HG03060 (cell line): ENCODE results near the gene U2AF1L4.
A peak's percentile ranks its signal among the peaks of the same experiment; 100 is the strongest.
"Not testable (repeated sequence)": the region's sequence is repeated elsewhere in the genome, so short reads cannot be mapped to it uniquely, and the experiment has no call there.

Experiments
- ATAC-seq: cut with Tn5 transposase; IDR thresholded peaks from one replicate; pipeline ENCODE4 v1.9.1; 2021; ENCODE audit warnings: low read depth, moderate number of reproducible peaks; ENCODE audit not compliant: unreplicated experiment

Gene U2AF1L4

DNA sequence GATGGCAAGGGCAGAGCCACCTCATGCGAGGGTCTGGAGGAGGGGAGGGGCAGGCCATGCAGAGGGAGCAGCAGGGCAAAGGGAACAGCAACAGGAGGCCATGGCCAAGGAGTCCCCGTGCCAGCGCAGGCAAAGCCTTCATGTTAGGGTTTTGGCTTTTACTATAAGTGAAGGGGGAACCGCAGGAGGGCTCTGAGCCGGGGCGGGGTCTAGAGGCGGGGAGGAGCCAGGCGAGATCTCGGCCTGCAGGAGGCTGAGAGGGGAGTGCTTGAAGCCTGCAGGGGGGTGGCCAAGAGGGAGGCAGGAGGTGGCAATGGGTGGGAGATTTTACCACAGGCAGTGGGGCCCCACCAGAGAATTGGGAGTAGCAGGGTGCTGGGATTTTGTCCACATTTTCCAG is 36.4 kb upstream of the U2AF1L4 start:
- no peak for ATAC-seq

DNA sequence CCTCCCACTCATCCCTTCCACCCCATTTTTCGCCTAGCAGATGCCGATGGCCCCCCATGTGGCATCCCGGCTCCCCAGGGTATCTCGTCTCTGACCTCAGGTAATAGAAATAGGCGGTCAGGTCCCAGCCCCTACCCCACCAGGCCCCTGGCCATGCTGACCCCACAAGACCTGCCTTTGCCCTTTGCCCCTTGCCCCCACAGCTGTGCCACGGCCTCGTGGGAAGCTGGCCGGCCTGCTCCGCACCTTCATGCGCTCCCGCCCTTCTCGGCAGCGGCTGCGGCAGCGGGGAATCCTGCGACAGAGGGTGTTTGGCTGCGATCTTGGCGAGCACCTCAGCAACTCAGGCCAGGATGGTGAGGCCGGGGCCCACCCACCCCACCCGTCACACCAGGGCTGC is 35.5 kb upstream of the U2AF1L4 start:
- ATAC-seq: no peak

DNA sequence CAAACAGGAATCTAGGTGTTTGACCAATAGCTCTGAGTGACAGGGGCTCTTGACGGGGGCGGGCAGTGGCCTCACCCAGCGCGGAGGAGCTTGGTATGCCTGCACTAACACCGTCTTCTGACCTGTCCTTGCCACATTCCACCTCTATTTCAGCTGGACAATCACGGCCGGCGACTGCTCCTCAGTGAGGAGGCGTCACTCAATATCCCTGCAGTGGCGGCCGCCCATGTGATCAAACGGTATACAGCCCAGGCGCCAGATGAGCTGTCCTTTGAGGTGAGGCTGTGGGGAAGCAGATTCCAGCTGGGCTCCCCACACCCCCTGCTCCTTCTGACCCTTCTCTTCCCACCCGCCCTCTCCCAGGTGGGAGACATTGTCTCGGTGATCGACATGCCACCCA is 34.8 kb upstream of the U2AF1L4 start:
- ATAC-seq: no peak

DNA sequence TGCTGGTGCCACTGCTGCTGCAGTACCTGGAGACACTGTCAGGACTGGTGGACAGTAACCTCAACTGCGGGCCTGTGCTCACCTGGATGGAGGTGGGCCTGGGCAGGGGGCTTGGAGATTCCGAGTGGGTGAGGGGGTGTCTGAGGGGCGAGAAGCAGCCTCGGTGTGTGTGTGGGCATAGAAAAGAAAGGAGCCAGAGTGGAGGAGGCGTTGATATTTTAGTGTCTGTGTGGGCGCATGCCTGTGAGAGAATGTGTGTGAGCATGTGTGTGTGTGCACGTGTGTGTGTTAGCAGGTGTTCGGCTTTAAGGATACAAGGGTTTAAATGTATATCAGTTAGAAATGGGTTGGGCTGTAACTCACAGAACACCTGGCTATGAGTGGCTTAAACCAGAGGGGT is 33.8 kb upstream of the U2AF1L4 start:
- no peak for ATAC-seq

DNA sequence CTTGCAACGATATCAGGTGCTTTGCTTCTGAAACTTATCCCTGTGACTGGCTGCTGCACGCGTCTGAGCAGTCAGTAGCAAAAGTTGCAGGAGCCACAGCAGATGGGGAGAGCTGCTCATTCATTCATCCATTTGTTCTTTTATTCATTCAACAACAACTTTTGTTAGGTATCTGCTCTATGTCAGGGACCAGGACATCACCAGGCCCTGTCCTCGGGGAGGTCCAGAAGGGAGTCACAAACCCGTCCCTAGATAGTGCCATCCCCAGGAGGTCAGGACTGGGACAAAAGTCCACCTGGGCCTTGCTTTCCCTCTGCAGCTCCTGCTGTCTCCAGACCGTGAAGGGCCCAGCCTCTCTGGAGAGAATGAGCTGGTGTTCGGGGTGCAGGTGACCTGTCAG is 32.7 kb upstream of the U2AF1L4 start:
- ATAC-seq: no peak

DNA sequence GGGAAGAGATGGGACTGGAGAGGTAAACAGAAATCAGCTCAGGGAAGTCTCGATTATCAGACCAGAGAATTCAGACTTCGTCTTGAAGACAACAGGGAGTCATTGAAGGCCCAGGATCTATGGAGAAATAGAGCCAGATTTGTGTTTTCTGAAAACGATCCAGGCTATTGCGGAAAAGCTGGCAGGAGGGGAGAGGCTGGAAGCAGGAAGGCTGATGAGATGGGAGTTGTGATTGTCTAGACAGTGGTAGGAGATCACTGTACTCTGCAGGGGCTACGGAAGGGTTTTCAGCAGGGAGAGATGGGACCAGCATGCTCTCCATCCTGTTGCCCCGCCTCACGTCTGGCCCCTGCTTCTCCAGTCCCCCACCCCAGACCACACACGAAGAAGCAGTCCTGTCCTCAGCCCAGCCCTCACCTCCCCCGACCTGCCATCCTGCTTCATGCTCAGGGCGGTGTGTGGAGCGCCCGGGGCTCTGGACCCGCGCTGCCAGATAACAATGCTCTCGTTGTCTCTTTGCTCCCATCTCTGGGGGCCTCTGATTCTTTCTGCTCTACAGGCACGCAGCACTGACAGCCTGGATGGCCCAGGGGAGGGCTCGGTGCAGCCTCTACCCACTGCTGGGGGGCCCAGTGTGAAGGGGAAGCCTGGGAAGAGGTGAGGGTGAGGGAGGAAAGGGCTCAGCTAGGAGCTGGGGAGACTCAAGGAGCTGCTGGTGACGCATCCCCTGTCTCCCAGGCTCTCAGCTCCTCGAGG is 32.0 kb upstream of the U2AF1L4 start:
- ATAC-seq: no peak

DNA sequence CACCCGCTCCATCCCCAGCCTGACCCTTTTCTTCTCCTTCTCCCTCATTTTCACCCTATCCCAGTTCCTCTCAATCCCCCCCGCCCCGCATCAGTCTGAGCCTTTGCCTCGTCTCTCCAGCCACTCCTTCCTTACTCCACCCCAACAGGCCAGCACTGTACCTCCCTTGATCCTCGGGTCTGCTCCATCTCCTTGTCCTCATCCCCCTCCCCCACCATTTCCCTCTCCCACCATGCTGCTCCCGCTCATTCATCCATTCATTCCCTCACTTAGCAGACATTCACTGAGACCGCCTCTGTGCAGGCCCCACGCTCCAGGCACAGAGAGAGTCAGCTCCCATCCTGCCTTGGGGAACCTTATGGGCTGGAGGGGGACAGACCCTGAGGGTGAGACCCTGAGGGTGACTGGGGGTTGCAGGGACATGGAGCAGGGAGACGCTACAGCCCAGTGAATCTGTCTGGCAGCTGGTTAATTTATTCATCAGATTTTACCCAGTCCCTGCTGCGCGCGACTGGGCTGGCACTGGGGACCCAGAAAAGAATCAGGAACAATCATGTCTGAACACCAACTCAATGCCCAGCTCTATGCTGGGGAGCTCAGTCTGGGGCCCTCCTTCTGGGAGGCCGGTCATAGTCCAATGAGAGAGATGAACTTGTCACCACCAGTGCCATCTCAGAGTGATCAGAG is 31.0 kb upstream of the U2AF1L4 start:
- ATAC-seq: no peak

DNA sequence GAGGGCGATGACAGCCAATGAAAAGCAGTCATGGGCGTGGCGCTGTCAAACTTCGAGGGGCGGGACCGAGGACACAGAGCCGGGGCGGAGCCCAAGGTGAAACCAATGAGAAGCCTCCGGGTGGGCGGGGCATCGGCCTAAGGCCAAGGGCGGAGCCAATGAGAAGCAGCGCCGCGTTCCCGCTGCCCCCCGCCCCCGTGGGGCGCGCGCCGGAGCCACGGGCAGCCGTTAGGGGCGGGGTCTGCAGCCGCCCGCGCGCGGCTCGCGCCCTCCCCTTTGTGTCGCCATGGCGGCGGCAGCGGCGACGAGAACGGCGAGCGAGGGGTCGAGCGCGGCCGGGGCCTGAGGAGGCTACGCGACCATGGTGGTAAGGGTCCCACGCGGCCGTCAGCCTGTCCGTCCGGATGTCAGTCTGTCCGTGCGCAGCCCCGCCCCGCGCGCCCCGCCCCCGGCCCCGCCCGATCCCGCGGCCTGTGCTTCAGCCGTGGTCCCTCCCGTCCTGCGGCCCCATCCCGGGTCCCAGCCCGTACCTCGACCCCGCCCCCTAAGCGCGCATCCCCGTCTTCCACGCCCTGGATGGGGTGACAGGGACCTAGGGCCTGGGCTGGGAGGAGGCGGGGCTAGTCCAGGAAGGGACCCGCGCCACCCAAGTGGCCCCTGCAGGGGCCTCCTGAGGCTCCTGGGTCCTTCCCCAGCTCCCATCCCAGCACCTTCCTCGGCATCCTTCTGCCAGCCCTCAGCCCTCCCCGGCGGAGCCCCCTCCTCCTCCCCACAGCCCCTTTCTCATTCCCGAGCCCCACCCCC is 30.3 kb upstream of the U2AF1L4 start, which contains the start of gene ARHGAP33:
Gene ARHGAP33, plus strand, starts transcription at position 267 of the 804 bp plus-strand sequence. Its CDS starts 95 bp downstream, at position 362.
- peak; percentile 88 for ATAC-seq

DNA sequence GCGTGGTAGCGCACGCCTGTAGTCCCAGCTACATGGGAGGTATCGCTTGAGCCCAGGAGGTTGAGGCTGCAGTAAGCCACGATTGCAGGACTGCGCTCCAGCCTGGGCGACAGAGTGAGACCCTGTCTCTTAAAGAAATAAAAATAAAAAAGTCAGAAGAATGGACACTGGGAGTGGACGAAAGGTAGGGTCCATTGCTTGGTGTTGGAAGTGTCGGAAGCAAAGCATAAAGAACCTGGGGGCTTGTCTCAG is 29.8 kb upstream of the U2AF1L4 start:
- ATAC-seq: no peak

DNA sequence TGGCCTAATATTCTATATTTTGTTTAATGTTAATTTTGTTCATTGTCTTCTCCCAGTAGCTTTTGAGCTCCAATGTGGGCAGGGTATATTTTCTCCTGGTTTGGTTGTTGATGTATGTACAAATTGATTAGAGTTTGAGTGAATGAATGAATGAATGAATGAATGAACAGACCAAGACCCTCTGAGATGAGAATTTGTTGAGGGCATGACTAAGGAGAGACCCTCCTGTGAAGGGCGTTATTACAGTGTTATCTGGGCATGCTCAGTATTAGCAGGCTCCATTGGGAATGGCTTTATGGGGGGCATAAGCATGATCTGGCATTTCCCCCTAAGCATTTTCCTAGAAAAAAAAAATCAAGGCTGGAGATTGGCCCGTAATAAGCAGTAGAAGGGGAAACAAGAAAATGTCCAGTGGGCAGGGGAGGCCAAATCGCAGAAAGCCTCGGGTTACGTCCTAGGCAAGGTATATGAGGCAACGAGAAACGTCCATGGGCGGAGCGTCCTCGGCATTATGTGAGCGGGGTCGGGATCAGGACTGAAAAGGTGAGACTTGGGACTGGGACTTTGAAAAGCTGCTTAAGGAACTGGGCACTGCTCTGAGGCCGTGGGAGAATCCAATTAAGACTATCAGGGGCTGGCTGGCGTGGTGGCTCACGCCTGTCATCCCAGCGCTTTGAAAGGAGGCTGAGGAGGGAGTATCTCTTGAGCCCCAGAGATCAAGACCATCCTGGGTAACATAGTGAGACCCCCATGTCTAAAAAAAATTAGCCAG is 29.2 kb upstream of the U2AF1L4 start:
- no peak for ATAC-seq

DNA sequence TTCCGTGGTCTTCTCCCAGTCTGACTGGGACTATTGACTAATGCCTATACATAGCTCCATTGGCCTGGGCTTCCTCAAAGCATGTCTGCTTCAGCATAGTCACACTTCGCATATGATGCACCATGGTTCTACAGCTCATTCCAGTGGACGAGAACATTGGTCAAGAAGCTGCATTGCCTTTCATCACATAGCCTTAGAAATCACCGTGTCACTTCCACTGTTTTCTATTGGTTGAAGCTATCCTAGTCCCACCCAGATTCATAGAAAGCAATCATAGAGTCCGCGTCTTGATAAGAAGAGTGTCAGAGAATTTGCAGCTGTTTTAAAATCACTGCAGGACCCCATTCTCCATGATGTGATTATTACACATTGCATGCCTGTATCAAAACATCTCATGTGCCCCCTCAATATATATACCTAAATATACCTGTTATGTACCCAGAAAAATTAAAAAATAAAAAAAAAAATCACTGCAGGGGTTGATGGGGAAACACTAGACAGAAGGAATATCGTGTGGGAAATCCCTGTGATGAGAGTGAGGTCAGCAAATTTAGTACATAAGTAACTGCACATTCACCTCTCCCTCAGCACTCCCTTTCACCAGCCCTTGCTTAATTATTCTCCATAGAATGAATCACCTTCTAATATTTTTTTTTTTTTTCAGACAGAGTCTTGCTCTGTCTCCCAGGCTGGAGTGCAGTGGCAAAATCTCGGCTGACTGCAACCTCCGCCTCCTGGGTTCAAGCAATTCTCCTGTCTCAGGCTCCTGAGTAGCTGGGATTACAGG is 28.0 kb upstream of the U2AF1L4 start:
- no peak for ATAC-seq

DNA sequence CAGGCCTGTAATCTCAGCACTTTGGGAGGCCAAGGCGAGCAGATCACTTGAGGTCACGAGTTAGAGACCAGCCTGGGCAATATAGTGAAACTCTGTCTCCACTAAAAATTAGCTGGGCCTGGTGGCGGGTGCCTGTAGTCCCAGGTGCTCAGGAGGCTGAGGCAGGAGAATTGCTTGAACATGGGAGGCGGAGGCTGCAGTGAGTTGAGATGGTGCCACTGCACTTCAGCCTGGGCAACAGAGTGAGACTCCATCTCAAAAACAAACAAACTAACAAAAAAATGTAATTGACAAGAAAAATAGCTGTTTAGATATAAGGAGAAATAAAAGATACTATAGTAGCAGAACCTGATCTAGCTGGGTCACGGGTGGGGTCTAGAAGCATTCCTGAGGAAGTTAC is 27.1 kb upstream of the U2AF1L4 start:
- not testable (repeated sequence) for ATAC-seq

DNA sequence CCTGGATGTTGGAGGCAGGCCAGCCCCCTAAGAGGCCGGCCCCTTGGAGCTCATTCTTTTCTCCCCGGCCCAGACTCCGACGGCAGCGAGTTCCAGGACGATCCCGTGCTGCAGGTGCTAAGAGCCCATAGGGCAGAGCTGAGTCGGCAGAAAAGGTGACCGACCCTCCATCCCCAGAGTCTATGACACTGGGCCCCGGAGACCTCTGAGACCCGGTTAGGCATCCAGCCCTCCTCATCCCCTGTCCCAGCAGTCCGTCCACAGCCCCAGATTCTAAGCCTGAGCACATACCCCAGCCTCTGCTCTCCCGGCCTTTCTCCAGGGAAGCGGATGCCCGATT is 22.8 kb upstream of the U2AF1L4 start:
- ATAC-seq: no peak

DNA sequence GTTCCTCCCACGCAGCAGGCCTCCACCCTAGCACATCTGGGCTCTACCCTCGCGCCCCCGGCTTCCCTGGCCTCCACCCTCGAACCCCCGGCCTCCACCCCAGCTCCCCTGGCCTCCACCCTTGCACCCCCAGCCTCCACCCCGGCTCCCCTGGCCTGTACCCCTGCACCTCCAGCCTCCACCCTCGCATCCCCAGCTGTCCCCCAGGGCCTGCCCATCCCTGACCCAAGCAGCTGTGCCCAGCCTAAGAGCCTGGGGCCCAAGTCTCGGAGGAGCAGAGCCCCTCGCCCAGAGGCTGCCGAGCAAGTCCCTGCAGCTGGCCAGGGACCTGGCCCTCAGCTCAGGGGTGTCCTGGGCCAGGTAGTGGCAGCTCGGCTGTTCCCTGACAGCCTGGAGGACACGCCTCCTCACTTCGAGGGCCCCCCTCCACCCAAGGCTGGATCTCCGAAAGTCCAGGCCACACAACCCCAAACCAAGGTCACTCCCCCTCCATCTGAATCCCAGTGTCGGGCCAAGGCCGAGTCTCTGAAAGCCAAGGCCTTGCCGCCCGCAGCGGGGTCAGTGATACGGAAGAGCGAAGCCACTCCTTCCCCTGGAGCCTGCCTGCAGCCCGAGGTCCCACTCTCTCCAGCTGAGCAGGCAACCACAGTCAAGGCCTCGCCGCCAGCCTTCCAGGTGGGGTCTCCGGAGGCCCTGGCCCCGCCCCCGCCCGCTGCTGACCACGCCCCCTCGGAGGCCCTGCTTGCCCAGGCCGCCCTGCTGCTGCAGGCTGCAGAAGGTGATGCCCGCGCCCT is 22.3 kb upstream of the U2AF1L4 start:
- no peak for ATAC-seq

DNA sequence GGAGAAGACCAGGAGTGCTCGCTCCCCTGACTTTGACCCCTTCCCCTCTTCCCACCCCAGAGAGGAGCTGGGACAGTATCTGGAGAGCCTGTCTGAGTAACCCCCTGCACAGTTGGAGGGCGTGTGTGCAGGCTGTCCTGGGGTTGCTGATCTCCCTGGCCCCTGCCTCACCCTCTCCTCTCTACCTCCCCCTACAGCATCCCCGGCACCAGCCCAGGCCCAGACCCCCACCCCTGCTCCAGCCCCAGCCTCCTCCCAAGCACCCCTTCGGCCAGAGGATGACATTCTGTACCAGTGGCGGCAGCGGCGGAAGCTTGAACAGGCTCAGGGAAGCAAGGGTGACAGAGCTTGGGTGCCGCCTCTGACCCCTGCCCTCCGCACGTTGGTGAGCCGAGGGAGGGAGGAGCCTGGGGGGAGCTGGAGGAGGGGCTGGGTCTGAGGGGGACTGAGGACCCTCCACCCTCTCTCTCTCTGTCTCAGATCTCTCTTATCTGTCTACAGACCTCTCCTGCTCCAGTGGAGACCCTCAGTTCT is 21.4 kb upstream of the U2AF1L4 start:
- no peak for ATAC-seq

DNA sequence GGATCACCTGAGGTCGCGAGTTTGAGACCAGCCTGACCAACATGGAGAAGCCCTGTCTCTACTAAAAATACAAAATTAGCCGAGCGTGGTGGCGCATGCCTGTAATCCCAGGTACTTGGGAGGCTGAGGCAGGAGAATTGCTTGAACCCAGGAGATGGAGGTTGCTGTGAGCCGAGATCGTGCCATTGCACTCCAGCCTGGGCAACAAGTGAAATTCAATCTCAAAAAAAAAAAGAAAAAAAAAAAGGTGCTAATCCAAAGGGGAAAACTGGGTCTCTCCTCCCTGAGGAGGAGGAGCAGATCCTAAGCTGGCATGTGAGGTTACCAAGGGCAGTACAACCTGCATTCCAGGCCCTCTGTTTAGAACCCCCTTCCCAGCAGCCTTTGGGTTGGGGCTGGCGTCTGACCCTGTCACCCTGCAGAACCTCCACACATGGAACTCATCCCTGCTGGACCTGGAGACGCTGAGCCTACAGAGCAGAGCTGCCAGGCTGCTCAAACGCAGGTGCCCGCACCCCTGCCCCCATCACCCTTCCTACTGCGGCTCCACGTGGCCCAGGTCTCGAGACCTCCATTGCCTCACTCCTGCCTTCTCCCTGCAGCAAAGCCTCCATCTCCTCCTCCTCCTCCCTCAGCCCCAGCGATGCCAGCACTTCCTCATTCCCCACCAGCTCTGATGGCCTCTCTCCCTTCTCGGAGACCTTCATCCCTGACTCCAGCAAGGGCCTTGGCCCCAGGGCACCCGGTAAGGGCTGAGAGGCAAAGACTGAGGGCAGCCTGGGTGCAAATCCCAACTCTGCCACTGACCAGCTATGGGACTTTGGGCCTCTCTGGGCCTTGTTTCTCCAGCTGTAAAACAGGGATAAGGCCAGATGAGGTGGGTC is 19.5 kb upstream of the U2AF1L4 start:
- no peak for ATAC-seq

DNA sequence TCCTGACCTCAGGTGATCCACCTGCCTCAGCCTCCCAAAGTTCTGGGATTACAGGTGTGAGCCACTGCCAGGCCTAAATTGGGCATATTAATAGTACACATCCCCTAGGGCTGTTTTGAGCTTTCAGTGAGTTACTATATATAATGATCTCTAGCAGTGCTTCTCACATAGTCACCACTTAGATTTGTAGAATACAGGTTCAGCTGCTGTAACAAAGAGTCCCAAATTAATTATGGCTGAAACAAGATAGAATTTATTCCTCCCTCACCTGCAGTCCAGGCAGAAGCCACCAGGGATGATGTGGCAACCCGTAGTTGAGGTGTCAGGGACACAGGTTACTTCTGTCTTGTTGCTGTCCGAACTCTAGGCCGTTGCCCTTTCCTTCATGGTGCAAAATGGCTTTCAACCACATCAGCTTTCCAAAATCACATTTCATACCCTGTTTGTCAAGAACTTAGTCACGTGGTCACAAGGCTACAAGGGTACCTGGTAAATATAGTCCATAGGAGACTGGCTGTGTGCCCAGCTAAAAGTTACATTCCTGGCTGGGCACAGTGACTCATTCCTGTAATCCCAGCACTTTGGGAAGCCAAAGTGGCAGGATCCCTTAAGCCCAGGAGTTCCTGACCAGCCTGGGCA is 15.6 kb upstream of the U2AF1L4 start:
- no peak for ATAC-seq

DNA sequence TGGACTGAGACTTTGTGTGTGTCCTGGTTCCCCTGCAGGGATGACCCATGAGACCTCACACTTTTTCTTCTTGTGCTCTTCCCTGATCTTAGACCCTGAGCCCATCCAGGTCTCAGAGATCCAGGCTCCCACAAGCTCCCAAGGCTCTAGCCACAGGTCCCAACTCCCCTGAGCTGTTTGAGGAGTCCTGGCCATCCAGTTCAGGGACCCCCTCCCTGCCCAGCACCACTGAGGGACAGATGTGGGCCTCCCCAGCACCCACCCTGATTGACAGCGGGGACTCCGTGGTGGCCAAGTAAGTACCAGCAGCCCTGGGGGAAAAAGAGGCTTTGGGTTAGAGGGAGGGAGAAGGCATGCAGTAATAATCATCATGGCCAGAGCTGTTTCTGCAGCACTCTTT is 14.5 kb upstream of the U2AF1L4 start:
- ATAC-seq: no peak
